HG03135 (cell line): ENCODE data around the gene EIF4G3.
"Not testable (repeated sequence)": the region's sequence is repeated elsewhere in the genome, so short reads cannot be mapped to it uniquely, and the experiment has no call there.

ENCODE experiments used
- ATAC-seq: cut with Tn5 transposase; IDR thresholded peaks from one replicate; pipeline ENCODE4 v1.9.1; 2021; ENCODE audit warnings: mild to moderate bottlenecking, moderate library complexity; ENCODE audit not compliant: unreplicated experiment

EIF4G3 gene

GRCh38 chr1:21176586-21177555, at the start of gene EIF4G3:
EIF4G3 (minus strand) TSS chr1:21176897; CDS start chr1:21002742, 174,155 bp downstream.
- ATAC-seq = peak; percentile 87

GRCh38 chr1:21225065-21225464, 48.4 kb upstream of the EIF4G3 start:
- no peak for ATAC-seq

GRCh38 chr1:21220815-21221214, 44.1 kb upstream of the EIF4G3 start:
- ATAC-seq = no peak

- ATAC-seq = no peak
These were observed 43.0 kb upstream of the EIF4G3 start for GRCh38 chr1:21219674-21220073.

GRCh38 chr1:21217812-21218596, 41.3 kb upstream of the EIF4G3 start:
- no peak for ATAC-seq

- no peak for ATAC-seq
These were observed 40.4 kb upstream of the EIF4G3 start for GRCh38 chr1:21216835-21217811.

- no peak for ATAC-seq
These were observed 35.4 kb upstream of the EIF4G3 start for GRCh38 chr1:21212126-21212525.

- ATAC-seq = not testable (repeated sequence)
These were observed 31.5 kb upstream of the EIF4G3 start for GRCh38 chr1:21208137-21208700.

GRCh38 chr1:21206117-21206516, 29.4 kb upstream of the EIF4G3 start:
- no peak for ATAC-seq

GRCh38 chr1:21205416-21205815, 28.7 kb upstream of the EIF4G3 start:
- no peak for ATAC-seq

GRCh38 chr1:21201650-21202049, 25.0 kb upstream of the EIF4G3 start:
- no peak for ATAC-seq

GRCh38 chr1:21201238-21201637, 24.5 kb upstream of the EIF4G3 start:
- ATAC-seq = not testable (repeated sequence)

GRCh38 chr1:21200767-21201166, 24.1 kb upstream of the EIF4G3 start:
- ATAC-seq = no peak

GRCh38 chr1:21198929-21199328, 22.2 kb upstream of the EIF4G3 start:
- ATAC-seq = no peak

- ATAC-seq = no peak
These were observed 16.2 kb upstream of the EIF4G3 start for GRCh38 chr1:21192871-21193270.

- no peak for ATAC-seq
These were observed 15.6 kb upstream of the EIF4G3 start for GRCh38 chr1:21192284-21192683.

- ATAC-seq = not testable (repeated sequence)
These were observed 14.1 kb upstream of the EIF4G3 start for GRCh38 chr1:21190771-21191170.

GRCh38 chr1:21189906-21190500, 13.3 kb upstream of the EIF4G3 start:
- no peak for ATAC-seq

- no peak for ATAC-seq
These were observed 12.7 kb upstream of the EIF4G3 start for GRCh38 chr1:21189421-21189820.

GRCh38 chr1:21188235-21188634, 11.5 kb upstream of the EIF4G3 start:
- ATAC-seq = no peak
